Immature natural killer cell (primary cell): ENCODE measurements around the gene FGGY. TPM values are rescaled to one million over a fixed set of nuclear protein-coding genes. Genes with fewer than 3 reads are reported as not detected.

Source experiments
- DNase-seq, 3 donors: peaks; one replicate each; pipeline ENCODE4 v3.0.0; 2022; ENCODE audit warnings: mixed read lengths in 1 of 3
- H3K27ac Mint-ChIP-seq, 6 donors: one replicate each; pipeline ENCODE4 v1.8.0; 2020; ENCODE audit warnings: mixed read lengths in 6 of 6, mild to moderate bottlenecking in 5 of 6, inconsistent platforms in 4 of 6, moderate library complexity in 3 of 6
- H3K27me3 Mint-ChIP-seq, 3 donors: one replicate each; pipeline ENCODE4 v1.8.0; 2020 to 2021; ENCODE audit warnings: low read depth in 3 of 3, mild to moderate bottlenecking in 3 of 3, mixed read lengths in 3 of 3, moderate library complexity in 3 of 3, inconsistent platforms in 1 of 3
- H3K36me3 Mint-ChIP-seq, 3 donors: one replicate each; pipeline ENCODE4 v1.8.0; 2020; ENCODE audit warnings: mixed read lengths in 3 of 3, inconsistent platforms in 2 of 3, mild to moderate bottlenecking in 2 of 3
- H3K4me1 Mint-ChIP-seq, 2 donors: one replicate each; pipeline ENCODE4 v1.8.0; 2020; ENCODE audit warnings: inconsistent platforms in 2 of 2, mild to moderate bottlenecking in 2 of 2, mixed read lengths in 2 of 2, moderate library complexity in 1 of 2
- H3K4me3 Mint-ChIP-seq, 5 donors: one replicate each; pipeline ENCODE4 v1.8.0; 2020; ENCODE audit warnings: mild to moderate bottlenecking in 5 of 5, mixed read lengths in 5 of 5, inconsistent platforms in 3 of 5, moderate library complexity in 3 of 5
- H3K9me3 Mint-ChIP-seq, 6 donors: one replicate each; pipeline ENCODE4 v1.8.0; 2020; ENCODE audit warnings: mild to moderate bottlenecking in 6 of 6, mixed read lengths in 6 of 6, inconsistent platforms in 4 of 6, moderate library complexity in 3 of 6
- polyA plus RNA-seq, 3 donors: library from polyadenylated mRNA; unstranded; fragments of 300-500 nt; fragmentation: Illumina TruSeq; gene quantifications; one replicate each; pipeline ENCODE4 v1.2.3, GENCODE V29; 2021

Gene FGGY
- polyA plus RNA-seq, 3 donors from 2014 or later: 4.0 to 8.4 (median 5.1) TPM

- H3K9me3 Mint-ChIP-seq: peaks cover 2 to 6% (median 5%) of the 10 kb centered on the region in 6 donors
- peaks cover 5 to 19% (median 11%) of the 10 kb centered on the region in 3 donors for H3K36me3 Mint-ChIP-seq
- H3K27me3 Mint-ChIP-seq: peaks cover 0 to 4% (median 3%) of the 10 kb centered on the region in 3 donors
- no peak for DNase-seq
- H3K4me3 Mint-ChIP-seq: no peak overlapping the region
- H3K27ac Mint-ChIP-seq: peak overlapping the region in 1 of 6 donors; percentile 23
- peaks cover 29 to 33% of the 10 kb centered on the region in 2 donors for H3K4me1 Mint-ChIP-seq
Measured at GRCh38 chr1:59310549-59311250, 13.8 kb downstream of the FGGY start.

- Mint-ChIP-seq H3K27ac (peak overlapping the region in 1 of 6 donors; percentile 6), H3K4me3 (peak overlapping the region in 3 of 5 donors; percentile 5 to 49 (median 39)), H3K9me3 (no peaks in the 10 kb centered on the region), H3K36me3 (peaks cover 0 to 8% (median 0%) of the 10 kb centered on the region in 3 donors), H3K27me3 (peaks cover 0 to 3% (median 0%) of the 10 kb centered on the region in 3 donors), H3K4me1 (peaks cover 56% of the 10 kb centered on the region in 2 donors)
- no peak for DNase-seq
Measured at GRCh38 chr1:59314776-59315528, 18.1 kb downstream of the FGGY start.

- no peaks in the 10 kb centered on the region for H3K9me3 Mint-ChIP-seq
- peak overlapping the region; percentile 82 to 88 (median 83) for H3K4me3 Mint-ChIP-seq
- peaks cover 0 to 5% (median 0%) of the 10 kb centered on the region in 3 donors for H3K36me3 Mint-ChIP-seq
- peaks cover 0 to 3% (median 0%) of the 10 kb centered on the region in 3 donors for H3K27me3 Mint-ChIP-seq
- H3K4me1 Mint-ChIP-seq: peaks cover 58 to 64% of the 10 kb centered on the region in 2 donors
- peak overlapping the region in 3 of 6 donors; percentile 28 to 86 (median 84) for H3K27ac Mint-ChIP-seq
- no peak for DNase-seq
Measured at GRCh38 chr1:59315529-59316463, 18.9 kb downstream of the FGGY start.

GRCh38 chr1:59316497-59317128 lies 19.7 kb downstream of the FGGY start:
- Mint-ChIP-seq H3K9me3 (no peaks in the 10 kb centered on the region), H3K4me1 (peaks cover 58 to 70% of the 10 kb centered on the region in 2 donors), H3K4me3 (peak overlapping the region; percentile 82 to 88 (median 83)), H3K36me3 (peaks cover 1 to 5% (median 1%) of the 10 kb centered on the region in 3 donors), H3K27me3 (peaks cover 0 to 3% (median under 1%) of the 10 kb centered on the region in 3 donors), H3K27ac (peak overlapping the region; percentile 72 to 86 (median 83))
- DNase-seq: peak; percentile 50 to 68 (median 64)

- no peaks in the 10 kb centered on the region for H3K9me3 Mint-ChIP-seq
- H3K27me3 Mint-ChIP-seq: peaks cover 0 to 2% (median under 1%) of the 10 kb centered on the region in 3 donors
- DNase-seq: no peak
- H3K4me3 Mint-ChIP-seq: peak overlapping the region; percentile 82 to 88 (median 83)
- peak overlapping the region; percentile 18 to 86 (median 81) for H3K27ac Mint-ChIP-seq
- H3K4me1 Mint-ChIP-seq: peaks cover 55 to 70% of the 10 kb centered on the region in 2 donors
- H3K36me3 Mint-ChIP-seq: peaks cover 4 to 6% (median 6%) of the 10 kb centered on the region in 3 donors
Measured at GRCh38 chr1:59317343-59317742, 20.4 kb downstream of the FGGY start.

DNA sequence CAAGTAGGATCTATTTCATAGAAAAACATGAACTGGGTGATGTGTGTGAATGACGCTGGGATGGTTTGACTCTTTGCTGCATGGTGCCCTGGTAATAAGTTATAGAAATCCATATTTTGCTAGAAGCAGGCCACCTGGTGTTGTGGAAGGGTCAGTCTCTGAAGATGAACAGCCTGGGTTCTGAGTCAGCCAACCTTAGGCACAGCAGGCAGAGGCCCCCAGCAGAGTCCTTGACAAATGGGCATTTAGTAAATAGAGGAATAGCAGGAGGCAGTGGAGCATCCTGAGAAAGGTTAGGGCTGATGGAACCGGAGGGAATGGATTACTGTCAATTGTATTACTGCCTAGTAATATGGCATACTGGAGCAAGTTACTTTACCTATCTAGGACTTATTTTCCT lies 20.9 kb downstream of the FGGY start:
- no peak for DNase-seq
- Mint-ChIP-seq H3K4me1 (peaks cover 54 to 70% of the 10 kb centered on the region in 2 donors), H3K9me3 (no peaks in the 10 kb centered on the region), H3K36me3 (peaks cover 4 to 10% (median 10%) of the 10 kb centered on the region in 3 donors), H3K4me3 (peak overlapping the region; percentile 30 to 88 (median 82)), H3K27ac (peak overlapping the region in 3 of 6 donors; percentile 12 to 84 (median 78)), H3K27me3 (peaks cover 0 to 2% (median 0%) of the 10 kb centered on the region in 3 donors)

GRCh38 chr1:59318271-59318860 lies 21.5 kb downstream of the FGGY start:
- peaks cover 4 to 14% (median 10%) of the 10 kb centered on the region in 3 donors for H3K36me3 Mint-ChIP-seq
- H3K4me1 Mint-ChIP-seq: peaks cover 54 to 70% of the 10 kb centered on the region in 2 donors
- no peak for DNase-seq
- H3K27me3 Mint-ChIP-seq: peaks cover 0 to 2% (median 1%) of the 10 kb centered on the region in 3 donors
- H3K27ac Mint-ChIP-seq: peak overlapping the region in 2 of 6 donors; percentile 78 to 84
- H3K4me3 Mint-ChIP-seq: peak overlapping the region in 4 of 5 donors; percentile 1 to 83 (median 28)
- H3K9me3 Mint-ChIP-seq: no peaks in the 10 kb centered on the region

- Mint-ChIP-seq H3K36me3 (peaks cover 15 to 33% (median 28%) of the 10 kb centered on the region in 3 donors), H3K9me3 (no peaks in the 10 kb centered on the region), H3K4me3 (no peak overlapping the region), H3K27ac (no peak overlapping the region), H3K27me3 (peaks cover 0 to 2% (median 1%) of the 10 kb centered on the region in 3 donors), H3K4me1 (peaks cover 27 to 40% of the 10 kb centered on the region in 2 donors)
- no peak for DNase-seq
Measured at GRCh38 chr1:59322394-59322793, 25.5 kb downstream of the FGGY start.

DNA sequence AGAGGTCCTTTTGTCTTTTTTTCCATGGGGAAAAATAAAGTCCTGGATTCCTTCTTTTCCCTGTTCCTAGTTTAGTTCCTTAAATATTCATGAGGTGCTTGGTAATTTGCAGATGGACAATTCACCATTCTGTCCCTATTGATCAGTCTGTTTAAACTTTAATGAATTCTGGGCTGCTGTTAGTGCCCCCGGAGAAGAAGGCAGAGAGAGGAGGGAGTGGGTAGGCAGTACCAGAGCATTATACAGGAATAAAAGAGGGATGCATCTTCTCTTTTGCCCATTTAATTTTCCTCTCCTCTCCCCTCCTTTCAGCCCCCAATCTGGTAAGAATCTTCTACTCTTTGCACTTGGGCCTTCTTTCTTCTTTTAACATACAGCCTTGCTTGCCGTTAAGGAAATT lies 25.9 kb downstream of the FGGY start:
- peaks cover 0 to 2% (median 1%) of the 10 kb centered on the region in 3 donors for H3K27me3 Mint-ChIP-seq
- no peak for DNase-seq
- H3K27ac Mint-ChIP-seq: no peak overlapping the region
- no peak overlapping the region for H3K4me3 Mint-ChIP-seq
- no peaks in the 10 kb centered on the region for H3K9me3 Mint-ChIP-seq
- peaks cover 23 to 36% of the 10 kb centered on the region in 2 donors for H3K4me1 Mint-ChIP-seq
- H3K36me3 Mint-ChIP-seq: peaks cover 15 to 33% (median 30%) of the 10 kb centered on the region in 3 donors

DNA sequence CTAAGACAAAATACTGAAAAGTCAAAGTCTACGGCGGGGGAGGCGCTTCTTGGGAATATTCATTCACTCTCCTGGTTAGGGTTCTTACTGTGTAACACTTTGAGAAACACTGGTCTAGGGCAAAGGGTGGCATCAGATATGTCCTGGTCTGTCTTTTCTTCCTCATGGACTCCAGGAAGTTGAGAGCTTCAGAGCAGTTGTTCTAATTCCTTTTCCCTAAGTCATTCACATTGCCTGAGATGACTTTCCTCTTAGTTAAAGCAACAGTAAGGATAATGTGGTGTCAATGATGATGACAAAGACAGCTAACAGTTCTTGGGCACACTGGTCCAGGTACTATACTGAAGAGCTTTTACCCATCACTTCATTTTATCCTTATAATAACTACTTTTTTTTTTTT lies 27.0 kb downstream of the FGGY start:
- no peak overlapping the region for H3K4me3 Mint-ChIP-seq
- no peak for DNase-seq
- peaks cover 13 to 25% of the 10 kb centered on the region in 2 donors for H3K4me1 Mint-ChIP-seq
- H3K27me3 Mint-ChIP-seq: peaks cover 0 to 2% (median 1%) of the 10 kb centered on the region in 3 donors
- no peaks in the 10 kb centered on the region for H3K9me3 Mint-ChIP-seq
- no peak overlapping the region for H3K27ac Mint-ChIP-seq
- H3K36me3 Mint-ChIP-seq: peaks cover 15 to 33% (median 30%) of the 10 kb centered on the region in 3 donors

GRCh38 chr1:59328353-59328752 lies 31.5 kb downstream of the FGGY start:
- peaks cover 9 to 11% of the 10 kb centered on the region in 2 donors for H3K4me1 Mint-ChIP-seq
- no peak for DNase-seq
- no peak overlapping the region for H3K4me3 Mint-ChIP-seq
- no peak overlapping the region for H3K27ac Mint-ChIP-seq
- no peaks in the 10 kb centered on the region for H3K27me3 Mint-ChIP-seq
- H3K9me3 Mint-ChIP-seq: no peaks in the 10 kb centered on the region
- peaks cover 16 to 20% (median 19%) of the 10 kb centered on the region in 3 donors for H3K36me3 Mint-ChIP-seq

DNA sequence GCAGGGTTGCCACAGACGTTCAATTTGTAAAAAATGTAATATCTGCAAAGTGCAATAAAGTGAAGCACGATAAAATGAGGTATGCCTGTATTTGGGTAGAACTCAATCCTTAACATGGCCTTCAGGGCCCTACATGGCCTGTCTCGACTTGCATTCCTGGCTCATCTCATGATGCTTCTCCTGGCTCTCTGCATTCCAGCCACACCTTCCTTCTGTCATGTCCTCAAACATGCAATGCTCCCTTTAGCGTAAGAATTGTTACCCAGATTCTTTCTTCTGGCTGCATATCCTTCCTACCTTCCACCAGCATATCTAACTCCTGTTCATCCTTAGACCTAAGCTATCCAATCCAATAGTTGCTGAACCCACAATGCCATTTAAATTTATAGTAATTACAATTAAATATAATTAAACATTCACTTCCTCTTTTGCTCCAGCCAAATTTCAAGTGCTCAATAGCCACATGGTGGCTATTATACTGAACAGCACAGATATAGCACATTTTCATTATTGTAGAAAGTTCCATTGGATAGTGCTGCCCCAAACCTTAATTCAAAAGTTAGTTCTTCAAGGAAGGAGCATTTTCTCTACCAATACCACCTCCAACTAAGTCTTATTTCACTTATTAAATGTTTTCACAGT lies 32.6 kb downstream of the FGGY start:
- Mint-ChIP-seq H3K4me3 (no peak overlapping the region), H3K27ac (no peak overlapping the region), H3K9me3 (no peaks in the 10 kb centered on the region), H3K27me3 (peaks cover 2 to 3% (median 3%) of the 10 kb centered on the region in 3 donors), H3K36me3 (peaks cover 14 to 16% (median 16%) of the 10 kb centered on the region in 3 donors), H3K4me1 (peaks cover 19 to 21% of the 10 kb centered on the region in 2 donors)
- DNase-seq: no peak
